Endodermal cell (in vitro differentiated cells): ENCODE measurements around the gene ALG11. TPM values are rescaled to one million over a fixed set of nuclear protein-coding genes. Genes with fewer than 3 reads are reported as not detected.

ENCODE experiments used
- DNase-seq: peaks from one replicate; pipeline ENCODE4 v3.0.0-alpha.2; 2017
- H3K27ac ChIP-seq: 2 replicates; pipeline ENCODE4 v1.5.1; 2013; ENCODE audit warnings: mild to moderate bottlenecking, low read depth, low read length, moderate library complexity
- H3K27me3 ChIP-seq: 2 replicates; pipeline ENCODE4 v1.6.1; 2013; ENCODE audit warnings: mild to moderate bottlenecking, low read length, moderate library complexity; ENCODE audit not compliant: insufficient read depth, control insufficient read depth, poor library complexity, severe bottlenecking
- H3K36me3 ChIP-seq: 2 replicates; pipeline ENCODE4 v1.7.0; 2013; ENCODE audit warnings: mild to moderate bottlenecking, low read length, moderate library complexity; ENCODE audit not compliant: control insufficient read depth, insufficient read depth
- H3K4me1 ChIP-seq: one replicate; pipeline ENCODE4 v1.7.0; 2013; ENCODE audit warnings: low read length; ENCODE audit not compliant: control insufficient read depth, insufficient read depth
- H3K4me3 ChIP-seq: 2 replicates; pipeline ENCODE4 v1.5.1; 2013; ENCODE audit warnings: mild to moderate bottlenecking, low read length, moderate library complexity
- H3K9ac ChIP-seq: 2 replicates; pipeline ENCODE4 v1.6.1; 2013; ENCODE audit warnings: mild to moderate bottlenecking, low read length, moderate library complexity; ENCODE audit not compliant: poor library complexity, severe bottlenecking; ENCODE audit errors: extremely low read depth
- H3K9me3 ChIP-seq: 2 replicates; pipeline ENCODE4 v1.6.1; 2013; ENCODE audit warnings: mild to moderate bottlenecking, low read length, moderate library complexity; ENCODE audit not compliant: control insufficient read depth
- H3K27ac Mint-ChIP-seq: 2 replicates; pipeline ENCODE4 v1.8.0; 2020; ENCODE audit warnings: mixed read lengths
- H3K27me3 Mint-ChIP-seq: 2 replicates; pipeline ENCODE4 v1.8.0; 2021; ENCODE audit warnings: mild to moderate bottlenecking, mixed read lengths; ENCODE audit not compliant: insufficient read depth
- H3K36me3 Mint-ChIP-seq: 2 replicates; pipeline ENCODE4 v1.8.0; 2020; ENCODE audit warnings: low read depth, mixed read lengths
- H3K4me1 Mint-ChIP-seq: 2 replicates; pipeline ENCODE4 v1.8.0; 2020; ENCODE audit warnings: mixed read lengths
- H3K4me3 Mint-ChIP-seq: 2 replicates; pipeline ENCODE4 v1.8.0; 2020; ENCODE audit warnings: mild to moderate bottlenecking, moderate library complexity, mixed read lengths
- H3K9me3 Mint-ChIP-seq: 2 replicates; pipeline ENCODE4 v1.8.0; 2020; ENCODE audit warnings: mild to moderate bottlenecking, mixed read lengths
- CTCF ChIP-seq: fragments of 200-600 bp; sonication (generic); conservative IDR thresholded peaks from 2 replicates; pipeline ENCODE4 v1.5.0; 2021; ENCODE audit warnings: antibody characterized with exemption, mild to moderate bottlenecking
- WGBS, 2 experiments: methylation state at CpG; one replicate each; pipeline versions ENCODE4 v1.1.5 to v1.1.7; 2013; ENCODE audit warnings: missing lambda C conversion rate in 2 of 2, mixed read lengths in 1 of 2; ENCODE audit not compliant: insufficient coverage in 1 of 2, insufficient read length in 1 of 2; 5-methylcytosine and 5-hydroxymethylcytosine counted together
- total RNA-seq, 2 donors: library from RNA; stranded (reverse); fragmentation: NEBNext Ultra II Directional in 1 of 2; extraction: Animal tissue kit (Norgen Biotek cat#: 25700) in 1 of 2; gene quantifications; 2 replicates in 1 of 2; 3 replicates in 1 of 2; pipeline ENCODE4 v1.2.1, GENCODE V29; 2021

The ALG11 gene
- total RNA-seq, 2 donors from 2014 or later: 41.5 to 53.1 TPM

- DNase-seq: no peak
- H3K4me1 ChIP-seq: peaks cover 25% of the 10 kb centered on the region
- H3K27me3 ChIP-seq: peaks cover 19% of the 10 kb centered on the region
- Mint-ChIP-seq H3K9me3 (no peaks in the 10 kb centered on the region), H3K27ac (no peak overlapping the region), H3K4me1 (peaks cover 35% of the 10 kb centered on the region), H3K27me3 (peaks cover 27% of the 10 kb centered on the region), H3K36me3 (peaks cover 2% of the 10 kb centered on the region), H3K4me3 (no peak overlapping the region)
- TF ChIP-seq CTCF: no peak
- H3K9me3 ChIP-seq: no peaks in the 10 kb centered on the region
- H3K4me3 ChIP-seq: no peak overlapping the region
- no peaks in the 10 kb centered on the region for H3K36me3 ChIP-seq
- 96 to 100% methylated on average over 1 to 2 of the region's 2 CpGs for WGBS, 2 experiments
- H3K27ac ChIP-seq: no peak overlapping the region
- H3K9ac ChIP-seq: no peak overlapping the region
Measured at GRCh38 chr13:51993713-51994112, 18.5 kb upstream of the ALG11 start.

GRCh38 chr13:51995677-51996551, 16.3 kb upstream of the ALG11 start:
- H3K4me3 Mint-ChIP-seq: no peak overlapping the region
- WGBS, 2 experiments: 70 to 73% methylated on average over 5 to 9 of the region's 9 CpGs
- H3K36me3 Mint-ChIP-seq: peaks cover 2% of the 10 kb centered on the region
- Histone ChIP-seq H3K36me3 (no peaks in the 10 kb centered on the region), H3K27ac (no peak overlapping the region), H3K27me3 (peaks cover 27% of the 10 kb centered on the region), H3K4me3 (no peak overlapping the region), H3K9ac (no peak overlapping the region), H3K4me1 (peaks cover 35% of the 10 kb centered on the region), H3K9me3 (no peaks in the 10 kb centered on the region)
- peaks cover 54% of the 10 kb centered on the region for H3K4me1 Mint-ChIP-seq
- DNase-seq: peak; percentile 60
- TF ChIP-seq CTCF: peak; percentile 51
- no peak overlapping the region for H3K27ac Mint-ChIP-seq
- no peaks in the 10 kb centered on the region for H3K9me3 Mint-ChIP-seq
- peaks cover 38% of the 10 kb centered on the region for H3K27me3 Mint-ChIP-seq

- H3K27me3 Mint-ChIP-seq: peaks cover 38% of the 10 kb centered on the region
Measured at GRCh38 chr13:51996641-51997040, 15.6 kb upstream of the ALG11 start.

More at GRCh38 chr13:51996641-51997040, 15.6 kb upstream of the ALG11 start:
- TF ChIP-seq CTCF: no peak
- no peak overlapping the region for H3K27ac Mint-ChIP-seq
- no peak overlapping the region for H3K4me3 Mint-ChIP-seq
- H3K9me3 Mint-ChIP-seq: no peaks in the 10 kb centered on the region
- peaks cover 58% of the 10 kb centered on the region for H3K4me1 Mint-ChIP-seq
- 89 to 97% methylated on average over 4 of the region's 4 CpGs for WGBS, 2 experiments
- peaks cover 27% of the 10 kb centered on the region for H3K27me3 ChIP-seq
- H3K9ac ChIP-seq: no peak overlapping the region
- H3K36me3 ChIP-seq: no peaks in the 10 kb centered on the region
- H3K4me1 ChIP-seq: peaks cover 35% of the 10 kb centered on the region
- DNase-seq: no peak
- H3K27ac ChIP-seq: no peak overlapping the region
- H3K9me3 ChIP-seq: no peaks in the 10 kb centered on the region
- H3K36me3 Mint-ChIP-seq: no peaks in the 10 kb centered on the region
- no peak overlapping the region for H3K4me3 ChIP-seq
